ENCODE results near the gene SERPINB6. TPM values are rescaled to one million over a fixed set of nuclear protein-coding genes. Genes with fewer than 3 reads are reported as not detected.
"Not testable (repeated sequence)": the region's sequence is repeated elsewhere in the genome, so short reads cannot be mapped to it uniquely, and the experiment has no call there.

The SERPINB6 gene
- total RNA-seq, 1 donor from 2014 or later: 93.8 TPM

- Histone ChIP-seq H3K27me3 (no peaks in the 10 kb centered on the region), H3K9me3 (no peaks in the 10 kb centered on the region), H3K4me1 (peaks cover 33% of the 10 kb centered on the region), H3K36me3 (no peaks in the 10 kb centered on the region), H3K4me3 (no peak overlapping the region), H3K27ac (no peak overlapping the region)
- intact Hi-C loops (cut with DNase I): no loop called here
- DNase-seq (ENCODE audit: extremely low spot score in 2 of 2): no peak
- TF ChIP-seq, protein P1, sequence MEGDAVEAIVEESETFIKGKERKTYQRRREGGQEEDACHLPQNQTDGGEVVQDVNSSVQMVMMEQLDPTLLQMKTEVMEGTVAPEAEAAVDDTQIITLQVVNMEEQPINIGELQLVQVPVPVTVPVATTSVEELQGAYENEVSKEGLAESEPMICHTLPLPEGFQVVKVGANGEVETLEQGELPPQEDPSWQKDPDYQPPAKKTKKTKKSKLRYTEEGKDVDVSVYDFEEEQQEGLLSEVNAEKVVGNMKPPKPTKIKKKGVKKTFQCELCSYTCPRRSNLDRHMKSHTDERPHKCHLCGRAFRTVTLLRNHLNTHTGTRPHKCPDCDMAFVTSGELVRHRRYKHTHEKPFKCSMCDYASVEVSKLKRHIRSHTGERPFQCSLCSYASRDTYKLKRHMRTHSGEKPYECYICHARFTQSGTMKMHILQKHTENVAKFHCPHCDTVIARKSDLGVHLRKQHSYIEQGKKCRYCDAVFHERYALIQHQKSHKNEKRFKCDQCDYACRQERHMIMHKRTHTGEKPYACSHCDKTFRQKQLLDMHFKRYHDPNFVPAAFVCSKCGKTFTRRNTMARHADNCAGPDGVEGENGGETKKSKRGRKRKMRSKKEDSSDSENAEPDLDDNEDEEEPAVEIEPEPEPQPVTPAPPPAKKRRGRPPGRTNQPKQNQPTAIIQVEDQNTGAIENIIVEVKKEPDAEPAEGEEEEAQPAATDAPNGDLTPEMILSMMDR (IDR thresholded peaks at IDR 0.05): no peak
- TF ChIP-seq POLR2AphosphoS5 (IDR thresholded peaks at IDR 0.05; ENCODE audit: insufficient read depth in 1 of 2, low read depth in 1 of 2): no peak
- no peak for TF ChIP-seq POLR2A (IDR thresholded peaks at IDR 0.05)
Observed at GRCh38 chr6:2973676-2974075, 2.3 kb upstream of the SERPINB6 start.

DNA sequence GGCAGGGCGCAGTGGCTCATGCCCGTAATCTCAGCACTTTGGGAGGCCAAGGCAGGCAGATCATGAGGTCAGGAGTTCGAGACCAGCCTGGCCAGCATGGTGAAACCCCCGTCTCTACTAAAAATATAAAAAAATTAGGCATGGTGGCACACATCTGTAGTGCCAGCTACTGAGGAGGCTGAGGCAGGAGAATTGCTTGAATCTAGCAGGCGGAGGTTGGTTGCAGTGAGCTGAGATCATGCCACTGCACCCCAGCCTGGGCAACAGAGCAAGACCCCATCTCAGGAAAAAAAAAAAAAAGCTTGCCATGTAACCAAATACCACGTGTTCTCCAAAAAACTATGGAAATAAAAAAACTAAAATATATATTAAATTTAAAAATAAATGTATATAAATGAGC is 1.8 kb upstream of the SERPINB6 start:
- H3K9me3 ChIP-seq; H3K27me3 ChIP-seq; H3K36me3 ChIP-seq; DNase-seq (ENCODE audit: extremely low spot score in 2 of 2); intact Hi-C loops (cut with DNase I); H3K4me3 ChIP-seq; H3K27ac ChIP-seq: not testable (repeated sequence)
- H3K4me1 ChIP-seq: peaks cover 30% of the 10 kb centered on the region

- H3K4me1 ChIP-seq: peaks cover 30% of the 10 kb centered on the region
- H3K27me3 ChIP-seq; H3K36me3 ChIP-seq; H3K9me3 ChIP-seq; intact Hi-C loops (cut with DNase I); H3K4me3 ChIP-seq; DNase-seq (ENCODE audit: extremely low spot score in 2 of 2): not testable (repeated sequence)
- H3K27ac ChIP-seq: peak overlapping the region; percentile 98
Observed at GRCh38 chr6:2972685-2973084, 1.3 kb upstream of the SERPINB6 start.

GRCh38 chr6:2972219-2972487 is 786 bp upstream of the SERPINB6 start:
- Histone ChIP-seq H3K4me3 (peak overlapping the region; percentile 69 to 88), H3K27ac (peak overlapping the region; percentile 98), H3K4me1 (peaks cover 32% of the 10 kb centered on the region)
- DNase-seq (ENCODE audit: extremely low spot score in 2 of 2); H3K36me3 ChIP-seq; H3K27me3 ChIP-seq; H3K9me3 ChIP-seq; intact Hi-C loops (cut with DNase I): not testable (repeated sequence)

DNA sequence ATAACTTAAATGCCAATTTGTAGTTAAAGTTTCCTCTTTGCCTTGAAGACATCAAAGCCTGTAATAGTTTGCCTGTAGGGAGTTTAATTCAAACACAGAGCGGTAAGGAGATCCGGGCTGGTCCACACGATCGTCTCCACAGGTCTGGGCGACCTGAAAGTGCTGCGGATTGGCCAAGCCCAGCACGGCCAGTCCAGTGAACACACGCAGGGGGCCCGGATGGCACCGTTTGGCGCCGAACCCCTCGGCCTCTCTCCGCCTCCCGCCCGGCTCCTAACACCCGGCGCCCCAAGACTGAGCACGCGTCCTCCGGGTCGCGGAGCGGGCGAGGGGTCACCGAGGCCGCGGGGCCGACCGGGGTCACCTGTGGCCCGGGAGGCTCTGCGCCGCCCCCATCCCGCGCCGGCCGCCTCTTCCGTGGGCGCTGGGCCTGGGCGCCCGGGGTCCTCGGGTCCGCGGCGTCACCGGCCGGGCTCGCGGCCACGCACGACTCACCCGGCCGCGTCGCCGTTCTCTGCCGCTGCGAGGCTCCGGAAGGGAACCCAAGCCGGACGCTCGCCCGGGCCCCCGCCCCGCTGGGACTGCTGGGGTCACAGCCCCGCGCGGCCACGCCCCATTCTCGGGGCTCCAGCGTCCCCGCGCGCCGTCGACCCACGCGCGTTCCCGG is 481 bp downstream of the SERPINB6 start:
- no peak for DNase-seq (ENCODE audit: extremely low spot score in 2 of 2)
- Histone ChIP-seq H3K4me1 (peaks cover 22% of the 10 kb centered on the region), H3K27me3 (no peaks in the 10 kb centered on the region), H3K36me3 (no peaks in the 10 kb centered on the region), H3K4me3 (peak overlapping the region; percentile 69 to 88), H3K9me3 (no peaks in the 10 kb centered on the region), H3K27ac (peak overlapping the region; percentile 98)
- intact Hi-C loops (cut with DNase I): no loop called here
- no peak for TF ChIP-seq POLR2AphosphoS5 (IDR thresholded peaks at IDR 0.05; ENCODE audit: insufficient read depth in 1 of 2, low read depth in 1 of 2)
- TF ChIP-seq POLR2A (IDR thresholded peaks at IDR 0.05): no peak
- TF ChIP-seq, protein P1 (IDR thresholded peaks at IDR 0.05): no peak

GRCh38 chr6:2970034-2970685 is 1.2 kb downstream of the SERPINB6 start:
- DNase-seq (ENCODE audit: extremely low spot score in 2 of 2): no peak
- H3K4me1 ChIP-seq: peaks cover 22% of the 10 kb centered on the region
- H3K27ac ChIP-seq: peak overlapping the region; percentile 98
- H3K27me3 ChIP-seq: no peaks in the 10 kb centered on the region
- no peaks in the 10 kb centered on the region for H3K9me3 ChIP-seq
- intact Hi-C loops (cut with DNase I): no loop called here
- H3K36me3 ChIP-seq: no peaks in the 10 kb centered on the region
- TF ChIP-seq POLR2AphosphoS5 (IDR thresholded peaks at IDR 0.05; ENCODE audit: insufficient read depth in 1 of 2, low read depth in 1 of 2): no peak
- TF ChIP-seq, protein P1 (IDR thresholded peaks at IDR 0.05): no peak
- no peak for TF ChIP-seq POLR2A (IDR thresholded peaks at IDR 0.05)
- H3K4me3 ChIP-seq: peak overlapping the region; percentile 69 to 88
